ENCODE results near the gene PHF21A.

DNA sequence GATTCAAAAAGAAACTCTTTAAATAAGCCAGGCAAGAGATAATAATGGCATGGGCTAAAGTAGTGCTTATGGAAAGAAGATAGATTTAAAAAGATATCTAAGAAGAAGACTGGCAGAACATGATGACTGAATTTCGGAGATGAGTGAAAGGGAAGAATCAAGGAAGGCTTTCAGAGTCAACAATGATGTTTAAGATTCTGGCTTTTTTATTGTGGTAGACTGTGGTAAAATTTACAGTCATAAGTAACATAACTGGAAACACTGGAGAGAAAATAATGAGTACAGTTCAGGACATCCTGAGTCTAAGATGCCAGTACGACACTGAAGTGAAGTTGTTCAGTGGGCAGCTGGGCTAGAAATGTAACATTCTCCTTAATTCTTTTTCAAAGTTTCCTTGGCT, 85.2 kb downstream of the PHF21A start:
- no peak for TF ChIP-seq FOXK1 (CRISPR knock-in tag; IDR thresholded peaks at IDR 0.05; ENCODE audit: borderline replicate concordance, low read depth)
- TF ChIP-seq SMARCE1 (IDR thresholded peaks at IDR 0.05; ENCODE audit: borderline replicate concordance) = no peak
- no peak for TF ChIP-seq POLR2A (IDR thresholded peaks at IDR 0.05; ENCODE audit: insufficient read depth in 1 of 2, low read depth in 2 of 2, low read length in 2 of 2)
- TF ChIP-seq RFX5 (IDR thresholded peaks at IDR 0.05; ENCODE audit: low read depth, low read length) = no peak
- no peak for TF ChIP-seq SP1 (IDR thresholded peaks at IDR 0.05)
- TF ChIP-seq SP1 (CRISPR knock-in tag; IDR thresholded peaks at IDR 0.05) = no peak
- TF ChIP-seq, protein P1, sequence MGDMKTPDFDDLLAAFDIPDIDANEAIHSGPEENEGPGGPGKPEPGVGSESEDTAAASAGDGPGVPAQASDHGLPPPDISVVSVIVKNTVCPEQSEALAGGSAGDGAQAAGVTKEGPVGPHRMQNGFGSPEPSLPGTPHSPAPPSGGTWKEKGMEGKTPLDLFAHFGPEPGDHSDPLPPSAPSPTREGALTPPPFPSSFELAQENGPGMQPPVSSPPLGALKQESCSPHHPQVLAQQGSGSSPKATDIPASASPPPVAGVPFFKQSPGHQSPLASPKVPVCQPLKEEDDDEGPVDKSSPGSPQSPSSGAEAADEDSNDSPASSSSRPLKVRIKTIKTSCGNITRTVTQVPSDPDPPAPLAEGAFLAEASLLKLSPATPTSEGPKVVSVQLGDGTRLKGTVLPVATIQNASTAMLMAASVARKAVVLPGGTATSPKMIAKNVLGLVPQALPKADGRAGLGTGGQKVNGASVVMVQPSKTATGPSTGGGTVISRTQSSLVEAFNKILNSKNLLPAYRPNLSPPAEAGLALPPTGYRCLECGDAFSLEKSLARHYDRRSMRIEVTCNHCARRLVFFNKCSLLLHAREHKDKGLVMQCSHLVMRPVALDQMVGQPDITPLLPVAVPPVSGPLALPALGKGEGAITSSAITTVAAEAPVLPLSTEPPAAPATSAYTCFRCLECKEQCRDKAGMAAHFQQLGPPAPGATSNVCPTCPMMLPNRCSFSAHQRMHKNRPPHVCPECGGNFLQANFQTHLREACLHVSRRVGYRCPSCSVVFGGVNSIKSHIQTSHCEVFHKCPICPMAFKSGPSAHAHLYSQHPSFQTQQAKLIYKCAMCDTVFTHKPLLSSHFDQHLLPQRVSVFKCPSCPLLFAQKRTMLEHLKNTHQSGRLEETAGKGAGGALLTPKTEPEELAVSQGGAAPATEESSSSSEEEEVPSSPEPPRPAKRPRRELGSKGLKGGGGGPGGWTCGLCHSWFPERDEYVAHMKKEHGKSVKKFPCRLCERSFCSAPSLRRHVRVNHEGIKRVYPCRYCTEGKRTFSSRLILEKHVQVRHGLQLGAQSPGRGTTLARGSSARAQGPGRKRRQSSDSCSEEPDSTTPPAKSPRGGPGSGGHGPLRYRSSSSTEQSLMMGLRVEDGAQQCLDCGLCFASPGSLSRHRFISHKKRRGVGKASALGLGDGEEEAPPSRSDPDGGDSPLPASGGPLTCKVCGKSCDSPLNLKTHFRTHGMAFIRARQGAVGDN (CRISPR knock-in tag; IDR thresholded peaks at IDR 0.05) = no peak
